ELR (cell line): Measurements from ENCODE around the gene PLB1.

ENCODE experiments used
- DNase-seq: peaks from one replicate; pipeline ENCODE4 v3.0.0-alpha.2; 2015; ENCODE audit warnings: low read depth

Gene PLB1

GRCh38 chr2:28499282-28499681 lies 3.4 kb downstream of the PLB1 start:
- DNase-seq, result no peak

GRCh38 chr2:28505361-28505760 lies 9.5 kb downstream of the PLB1 start:
- no peak for DNase-seq

- no peak for DNase-seq
Observed at GRCh38 chr2:28506112-28506910, 10.5 kb downstream of the PLB1 start.

DNA sequence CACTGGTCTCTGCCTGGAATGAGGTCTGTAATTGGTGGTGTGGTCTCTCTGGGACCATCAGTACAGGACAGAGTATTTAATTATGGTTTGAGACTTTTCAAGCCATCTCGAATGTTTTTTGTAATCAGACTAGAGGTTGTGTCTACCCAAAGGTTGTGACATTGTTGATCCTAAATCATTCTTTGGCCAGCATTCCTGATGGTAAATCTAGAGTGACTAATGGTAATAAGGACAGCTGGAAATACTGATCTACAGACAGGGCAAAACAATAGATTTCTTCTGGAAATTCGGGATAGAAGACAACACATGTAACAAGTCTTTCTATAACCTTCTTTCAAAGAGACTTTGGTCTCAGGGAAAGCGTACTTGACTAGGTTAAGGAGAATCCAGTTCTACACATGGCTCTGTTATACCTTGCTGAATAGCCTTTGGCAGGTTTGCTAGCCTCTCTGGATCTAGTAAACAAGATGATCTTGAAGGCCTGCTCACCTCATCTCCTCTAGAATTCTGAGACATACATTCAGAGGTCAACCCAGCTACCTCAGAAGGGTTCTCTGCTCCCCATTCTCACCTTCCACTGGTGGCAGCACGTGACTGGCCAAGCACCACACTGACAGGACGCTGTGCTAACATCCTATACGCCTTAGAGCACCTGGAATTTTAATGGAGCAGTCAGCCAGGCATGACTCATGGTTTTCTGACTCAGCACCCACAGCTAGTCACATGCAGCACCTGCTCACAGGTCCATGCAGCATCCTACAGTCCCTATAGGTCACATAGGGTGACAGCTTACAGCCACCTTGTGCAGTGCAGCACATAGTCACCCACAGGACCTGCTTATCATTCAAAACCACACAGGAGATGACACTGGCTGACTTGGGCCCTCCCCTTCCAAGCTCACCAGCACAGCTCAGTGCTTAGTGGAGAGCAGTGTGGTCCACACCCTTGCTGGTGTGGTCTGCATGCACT lies 12.2 kb downstream of the PLB1 start:
- DNase-seq, result peak; percentile 42

- no peak for DNase-seq
Observed at GRCh38 chr2:28509361-28509760, 13.5 kb downstream of the PLB1 start.

- DNase-seq, result no peak
Observed at GRCh38 chr2:28510184-28510583, 14.3 kb downstream of the PLB1 start.

- no peak for DNase-seq
Observed at GRCh38 chr2:28511871-28512606, 16.2 kb downstream of the PLB1 start.

- DNase-seq, result no peak
Observed at GRCh38 chr2:28512607-28512965, 16.7 kb downstream of the PLB1 start.

DNA sequence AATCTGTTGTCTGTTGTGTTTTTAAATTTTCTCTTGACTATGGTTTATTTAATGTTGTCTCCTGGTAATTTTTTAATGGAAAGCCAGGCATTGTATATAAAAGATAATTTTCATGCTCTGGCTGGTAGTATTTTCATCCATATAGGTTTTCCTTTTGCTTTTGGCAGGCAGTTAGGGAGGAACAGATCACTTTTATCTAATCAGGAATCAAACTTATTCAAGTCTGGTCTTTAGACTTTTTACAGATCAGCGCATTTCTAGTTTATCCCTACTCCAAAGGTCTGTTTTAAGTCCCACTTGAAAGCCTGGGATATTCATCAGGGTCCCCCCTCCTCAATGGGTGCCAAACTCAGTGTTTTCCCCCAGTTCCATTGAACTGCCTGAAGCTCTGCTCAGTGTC lies 17.2 kb downstream of the PLB1 start:
- no peak for DNase-seq

DNA sequence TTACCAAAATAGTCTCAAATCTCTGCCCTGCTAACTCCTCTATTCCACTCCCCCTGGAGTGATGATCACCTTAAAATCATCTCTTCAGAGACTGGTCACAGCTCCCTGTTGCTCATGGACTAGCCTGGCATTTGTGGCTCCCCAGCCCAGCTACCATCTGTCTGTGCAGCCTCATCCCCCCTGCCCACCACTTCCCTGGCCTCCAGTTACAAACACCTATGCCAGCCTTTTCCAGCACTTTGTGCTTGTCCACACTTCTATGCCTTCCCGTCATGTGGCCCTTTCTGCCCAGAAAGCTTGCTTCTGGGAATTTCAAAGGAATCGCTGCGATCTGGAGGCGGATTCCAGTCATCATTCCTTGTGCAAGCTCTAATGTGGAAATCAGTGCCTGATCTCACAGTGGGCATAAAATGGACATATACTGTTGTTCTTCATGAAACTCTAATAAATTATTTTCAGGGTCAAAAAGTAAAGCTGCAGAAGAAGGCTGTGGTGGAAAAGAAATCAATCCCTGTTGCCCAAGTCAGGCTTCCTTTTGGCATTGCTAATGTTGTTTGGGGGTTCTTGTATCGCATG lies 19.4 kb downstream of the PLB1 start:
- DNase-seq, result no peak

DNA sequence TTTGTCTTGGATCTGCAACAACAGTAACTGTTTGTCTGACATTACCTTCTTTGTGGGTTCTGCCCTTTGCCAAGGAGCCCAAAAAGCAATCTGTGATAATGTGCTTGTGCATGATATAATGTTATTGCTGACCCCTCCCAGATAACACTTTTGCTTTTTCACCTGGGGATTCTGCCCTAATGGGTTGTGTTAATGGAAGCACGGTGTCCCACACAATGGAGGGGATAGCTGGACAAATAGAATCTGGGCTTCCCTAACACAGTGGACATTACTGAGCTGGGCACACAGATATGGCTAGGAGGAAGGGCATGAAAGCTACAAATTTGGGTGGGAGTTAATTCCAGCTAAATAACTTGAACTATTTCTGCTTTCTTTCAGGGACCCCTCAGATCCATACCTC lies 20.6 kb downstream of the PLB1 start:
- DNase-seq, result no peak

DNA sequence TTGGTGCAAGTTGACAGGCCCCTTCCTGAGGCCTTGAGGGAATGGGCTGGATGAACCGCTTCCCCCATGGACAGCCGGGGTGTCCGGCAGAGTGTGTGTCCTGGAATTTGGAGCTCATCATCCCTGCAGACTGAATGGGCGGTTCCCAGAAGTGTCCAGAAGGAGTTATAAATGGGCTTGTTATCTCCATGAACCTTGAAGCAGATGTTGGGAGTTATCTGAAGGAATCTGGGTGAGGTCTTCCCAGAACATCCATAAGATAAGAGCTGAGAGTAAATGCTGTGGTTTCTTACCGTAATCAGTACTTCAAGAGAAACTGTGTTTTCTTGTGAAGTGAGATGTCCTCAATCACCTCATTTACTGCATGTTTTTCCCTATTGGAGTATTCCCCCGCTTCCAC lies 21.1 kb downstream of the PLB1 start:
- DNase-seq, result no peak

GRCh38 chr2:28521663-28522062 lies 25.8 kb downstream of the PLB1 start:
- DNase-seq, result no peak

- DNase-seq, result no peak
Observed at GRCh38 chr2:28522481-28522880, 26.6 kb downstream of the PLB1 start.

- DNase-seq, result no peak
Observed at GRCh38 chr2:28523902-28524301, 28.0 kb downstream of the PLB1 start.

- no peak for DNase-seq
Observed at GRCh38 chr2:28525481-28525880, 29.6 kb downstream of the PLB1 start.

DNA sequence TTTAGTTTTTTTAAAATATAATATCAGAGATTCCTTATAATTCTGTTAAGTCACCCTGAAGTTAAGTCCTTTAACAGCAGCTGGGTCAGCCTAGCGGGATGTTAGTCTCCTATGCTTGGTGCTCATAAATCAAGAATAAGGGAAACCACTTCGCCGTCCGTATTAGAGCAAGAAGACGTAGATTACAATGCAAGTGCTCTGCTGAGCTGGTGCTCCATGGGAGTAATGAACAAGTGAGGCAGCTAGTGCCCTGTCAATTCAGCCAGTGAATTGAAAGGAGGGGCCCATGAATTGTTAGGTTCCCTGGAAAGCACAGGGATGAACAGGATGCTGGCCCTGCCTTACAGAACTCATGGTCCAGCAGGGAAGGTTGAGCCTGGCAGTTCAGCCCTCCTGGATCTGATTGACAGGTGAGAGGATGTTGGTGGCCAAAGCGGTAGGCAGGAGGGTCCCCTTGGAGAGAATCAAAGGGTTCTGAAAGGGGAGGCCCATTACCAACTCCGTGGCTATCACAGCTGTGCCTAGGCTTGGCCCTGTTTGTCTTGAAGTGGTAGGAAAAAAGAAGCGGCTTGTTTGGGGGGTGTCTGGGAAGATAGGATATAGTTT lies 30.8 kb downstream of the PLB1 start:
- no peak for DNase-seq

GRCh38 chr2:28527196-28527595 lies 31.3 kb downstream of the PLB1 start:
- DNase-seq, result no peak

DNA sequence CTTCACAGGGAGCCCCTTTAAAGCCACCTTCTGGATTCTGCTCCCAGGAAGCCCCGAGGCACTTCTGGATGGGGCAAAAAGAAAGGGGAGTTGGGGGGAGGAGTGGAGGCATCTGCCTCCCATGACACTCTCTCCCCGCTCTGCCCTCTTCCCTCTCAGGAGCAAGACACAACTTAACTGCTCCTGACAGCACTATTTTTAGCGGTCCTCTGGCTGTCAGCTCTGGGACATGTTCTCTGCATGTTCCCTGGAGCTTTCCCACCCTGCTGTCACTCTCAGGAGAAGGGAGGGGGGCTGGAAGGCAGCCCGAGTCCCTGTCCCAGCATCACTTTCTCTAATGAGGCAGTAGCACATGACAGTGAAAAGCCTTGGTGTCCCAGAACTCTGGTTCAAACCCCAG lies 32.3 kb downstream of the PLB1 start:
- no peak for DNase-seq

DNA sequence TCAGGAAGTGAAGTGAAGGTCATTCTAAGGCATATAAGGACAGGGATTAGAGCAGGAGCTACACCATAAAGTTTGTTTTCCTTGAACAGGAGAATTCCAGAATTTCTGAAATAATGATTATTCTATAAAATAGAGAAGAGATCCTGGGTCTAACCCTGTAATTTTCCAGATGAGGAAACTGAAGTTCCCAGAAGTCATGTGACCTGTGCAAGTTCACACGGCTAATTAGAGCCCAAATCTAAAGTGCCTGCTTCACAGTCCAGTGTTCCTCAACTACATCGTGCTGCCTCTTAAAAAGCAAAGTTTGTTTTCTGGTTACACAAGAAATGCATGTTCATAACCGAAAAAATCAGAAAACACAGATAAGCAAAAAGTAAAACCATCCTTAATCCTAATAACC lies 34.9 kb downstream of the PLB1 start:
- DNase-seq, result no peak

DNA sequence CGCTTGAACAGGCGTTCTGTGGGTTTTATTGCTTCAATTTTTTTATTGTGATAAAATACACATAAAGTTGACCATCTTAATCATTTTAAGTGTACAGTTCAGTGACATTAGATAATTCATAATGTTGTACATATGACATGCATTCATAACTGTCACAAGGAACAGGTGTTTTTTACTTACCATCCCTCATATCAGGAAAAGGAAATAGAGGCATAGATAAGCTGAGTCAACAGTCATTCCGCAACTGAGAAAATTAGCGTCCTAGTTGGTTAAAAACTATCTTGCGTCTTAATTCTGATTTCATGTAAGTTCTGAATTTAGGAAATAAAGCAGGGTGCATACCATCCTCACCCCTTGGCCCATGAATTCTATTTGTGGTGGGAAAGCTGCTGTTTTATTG lies 36.5 kb downstream of the PLB1 start:
- DNase-seq, result no peak
